ENCODE data around the gene RARRES2. TPM values are rescaled to one million over a fixed set of nuclear protein-coding genes. Genes with fewer than 3 reads are reported as not detected.
A peak's percentile ranks its signal among the peaks of the same experiment; 100 is the strongest.
"Not testable (repeated sequence)": the region's sequence is repeated elsewhere in the genome, so short reads cannot be mapped to it uniquely, and the experiment has no call there.

Gene RARRES2
- total RNA-seq, 2 donors from 2014 or later = not detected

- not testable (repeated sequence) for DNase-seq; H3K27ac Mint-ChIP-seq; H3K4me3 Mint-ChIP-seq; H3K27me3 Mint-ChIP-seq (ENCODE audit: low read depth); H3K9me3 Mint-ChIP-seq; H3K36me3 Mint-ChIP-seq (ENCODE audit: insufficient read depth in 2 of 2)
- ATAC-seq (replicated peaks in 1 of 2) = peak in 1 of 2 donors; percentile 84
- peaks cover 11% of the 10 kb centered on the region for H3K4me1 Mint-ChIP-seq (ENCODE audit: low read depth)
Measured at GRCh38 chr7:150290317-150290716, 51.1 kb downstream of the RARRES2 start.

DNA sequence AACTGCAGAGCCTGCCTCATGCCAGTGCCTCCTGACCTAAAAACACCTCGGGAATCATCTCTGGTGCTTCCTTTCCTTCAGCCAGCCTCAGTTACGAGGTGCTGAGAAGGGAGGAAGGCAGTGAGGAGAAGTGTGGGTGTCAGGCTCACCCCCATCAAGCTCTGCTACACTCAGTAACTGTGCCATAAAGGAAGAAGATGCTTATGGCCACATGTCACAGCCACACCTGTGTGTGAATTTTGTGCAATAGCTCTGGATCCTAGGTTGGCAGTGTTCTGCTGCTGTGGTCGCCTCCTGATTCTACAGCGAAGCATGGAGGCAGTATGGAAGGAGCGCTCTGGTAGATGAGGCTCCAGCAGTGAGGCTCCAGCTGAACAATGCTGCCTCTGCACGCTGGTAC is 52.6 kb downstream of the RARRES2 start:
- peaks cover 11% of the 10 kb centered on the region for H3K4me1 Mint-ChIP-seq (ENCODE audit: low read depth)
- ATAC-seq (replicated peaks in 1 of 2); H3K27ac Mint-ChIP-seq; H3K9me3 Mint-ChIP-seq; H3K4me3 Mint-ChIP-seq; H3K36me3 Mint-ChIP-seq (ENCODE audit: insufficient read depth in 2 of 2); DNase-seq; H3K27me3 Mint-ChIP-seq (ENCODE audit: low read depth): not testable (repeated sequence)

Other genes starting within 250 kb of the RARRES2 start
- 10 to 100 TPM; 37.1 to 37.3 TPM for gene LRRC61, start 18.3 kb downstream of the RARRES2 start, total RNA-seq
- gene ACTR3C, start 18.1 kb downstream of the RARRES2 start, total RNA-seq = 10 to 100 TPM in 1 of 2 donors, 1 to 10 TPM in 1; 6.3 to 13.0 TPM
- 10 to 100 TPM; 53.6 to 73.7 TPM for gene REPIN1, start 27.2 kb upstream of the RARRES2 start, total RNA-seq
- gene ZNF775, start 37.7 kb upstream of the RARRES2 start, total RNA-seq = 1 to 10 TPM; 6.5 to 8.2 TPM
- 10 to 100 TPM; 10.2 to 13.1 TPM for gene GIMAP8, start 109.0 kb upstream of the RARRES2 start, total RNA-seq
- gene GIMAP7, start 173.2 kb upstream of the RARRES2 start, total RNA-seq = 10 to 100 TPM; 45.1 to 50.7 TPM
- gene GIMAP4, start 225.8 kb upstream of the RARRES2 start, total RNA-seq = 100 to 1,000 TPM; 114 to 156 TPM

Data from activated T-cell treated with anti-CD3 and anti-CD28 coated beads, Interleukin-2, amount 50 U/mL, for 72 hours (primary cell).